Glomerular visceral epithelial cell (primary cell): ENCODE data around the gene SENP6.
A peak's percentile ranks its signal among the peaks of the same experiment; 100 is the strongest.
"Not testable (repeated sequence)": the region's sequence is repeated elsewhere in the genome, so short reads cannot be mapped to it uniquely, and the experiment has no call there.

Source experiments
- DNase-seq: peaks from one replicate; pipeline ENCODE4 v3.0.0-alpha.2; 2016; ENCODE audit errors: extremely low spot score

The SENP6 gene

GRCh38 chr6:75608304-75608703, 6.6 kb downstream of the SENP6 start:
- DNase-seq, result no peak

GRCh38 chr6:75608956-75609533, 7.4 kb downstream of the SENP6 start:
- no peak for DNase-seq

GRCh38 chr6:75609639-75610590, 8.2 kb downstream of the SENP6 start:
- DNase-seq, result peak; percentile 32

- no peak for DNase-seq
Measured at GRCh38 chr6:75611011-75611701, 9.5 kb downstream of the SENP6 start.

GRCh38 chr6:75611702-75612375, 10.2 kb downstream of the SENP6 start:
- DNase-seq, result no peak

- DNase-seq, result no peak
Measured at GRCh38 chr6:75612434-75612833, 10.8 kb downstream of the SENP6 start.

- DNase-seq, result no peak
Measured at GRCh38 chr6:75613056-75613501, 11.4 kb downstream of the SENP6 start.

GRCh38 chr6:75618437-75618836, 16.8 kb downstream of the SENP6 start:
- DNase-seq, result no peak

GRCh38 chr6:75619230-75619899, 17.7 kb downstream of the SENP6 start:
- no peak for DNase-seq

GRCh38 chr6:75620381-75621304, 19.0 kb downstream of the SENP6 start:
- no peak for DNase-seq

GRCh38 chr6:75621846-75622245, 20.2 kb downstream of the SENP6 start:
- no peak for DNase-seq

GRCh38 chr6:75623491-75623890, 21.8 kb downstream of the SENP6 start:
- DNase-seq, result no peak

GRCh38 chr6:75624335-75624734, 22.7 kb downstream of the SENP6 start:
- DNase-seq, result no peak

GRCh38 chr6:75624988-75625387, 23.3 kb downstream of the SENP6 start:
- no peak for DNase-seq

- no peak for DNase-seq
Measured at GRCh38 chr6:75626561-75626960, 24.9 kb downstream of the SENP6 start.

GRCh38 chr6:75627708-75628107, 26.0 kb downstream of the SENP6 start:
- DNase-seq, result not testable (repeated sequence)

GRCh38 chr6:75631859-75632635, 30.4 kb downstream of the SENP6 start:
- DNase-seq, result no peak

- DNase-seq, result no peak
Measured at GRCh38 chr6:75633045-75633444, 31.4 kb downstream of the SENP6 start.

GRCh38 chr6:75642311-75642710, 40.6 kb downstream of the SENP6 start:
- DNase-seq, result no peak
